ENCODE measurements around the gene MST1.

DNA sequence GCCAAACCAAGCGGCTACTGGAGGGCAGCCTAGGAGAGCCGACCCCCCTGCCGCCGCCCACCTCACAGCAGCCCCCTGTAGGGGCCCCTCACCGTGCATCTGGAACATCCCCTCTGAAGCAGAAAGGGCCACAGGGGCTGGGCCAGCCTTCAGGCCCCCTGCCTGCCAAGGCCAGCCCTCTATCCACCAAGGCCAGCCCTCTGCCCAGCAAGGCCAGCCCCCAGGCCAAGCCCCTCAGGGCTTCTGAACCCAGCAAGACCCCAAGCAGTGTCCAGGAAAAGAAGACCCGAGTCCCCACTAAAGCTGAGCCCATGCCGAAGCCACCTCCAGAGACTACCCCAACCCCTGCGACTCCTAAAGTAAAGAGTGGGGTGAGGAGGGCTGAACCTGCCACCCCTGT lies 38.6 kb downstream of the MST1 start:
- TF ChIP-seq, protein P1, sequence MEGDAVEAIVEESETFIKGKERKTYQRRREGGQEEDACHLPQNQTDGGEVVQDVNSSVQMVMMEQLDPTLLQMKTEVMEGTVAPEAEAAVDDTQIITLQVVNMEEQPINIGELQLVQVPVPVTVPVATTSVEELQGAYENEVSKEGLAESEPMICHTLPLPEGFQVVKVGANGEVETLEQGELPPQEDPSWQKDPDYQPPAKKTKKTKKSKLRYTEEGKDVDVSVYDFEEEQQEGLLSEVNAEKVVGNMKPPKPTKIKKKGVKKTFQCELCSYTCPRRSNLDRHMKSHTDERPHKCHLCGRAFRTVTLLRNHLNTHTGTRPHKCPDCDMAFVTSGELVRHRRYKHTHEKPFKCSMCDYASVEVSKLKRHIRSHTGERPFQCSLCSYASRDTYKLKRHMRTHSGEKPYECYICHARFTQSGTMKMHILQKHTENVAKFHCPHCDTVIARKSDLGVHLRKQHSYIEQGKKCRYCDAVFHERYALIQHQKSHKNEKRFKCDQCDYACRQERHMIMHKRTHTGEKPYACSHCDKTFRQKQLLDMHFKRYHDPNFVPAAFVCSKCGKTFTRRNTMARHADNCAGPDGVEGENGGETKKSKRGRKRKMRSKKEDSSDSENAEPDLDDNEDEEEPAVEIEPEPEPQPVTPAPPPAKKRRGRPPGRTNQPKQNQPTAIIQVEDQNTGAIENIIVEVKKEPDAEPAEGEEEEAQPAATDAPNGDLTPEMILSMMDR (IDR thresholded peaks at IDR 0.05; ENCODE audit: low read depth, low read length): no peak
- TF ChIP-seq EZH2phosphoT487 (IDR thresholded peaks at IDR 0.05; ENCODE audit: low read depth): no peak
